Activated CD8-positive, alpha-beta T cell treated with anti-CD3 and anti-CD28 coated beads for 36 hours (primary cell): ENCODE data around the gene MRPL36. TPM values are rescaled to one million over a fixed set of nuclear protein-coding genes. Genes with fewer than 3 reads are reported as not detected.

Experiments
- ATAC-seq: fragments of 200-7000 bp; cut with Tn5 transposase; one replicate; pipeline ENCODE4 v1.10.0; 2021; ENCODE audit warnings: mild to moderate bottlenecking, moderate library complexity
- CTCF ChIA-PET: fragments of 350-600 bp; sonication (Branson Sonifier 250); formaldehyde crosslinking; loops from one replicate; lab custom pipeline; 2021; ENCODE audit warnings: antibody characterized with exemption; lab: Charles Lee
- POLR2A ChIA-PET: fragments of 350-600 bp; sonication (Branson Sonifier 250); formaldehyde crosslinking; loops from one replicate; lab custom pipeline; 2021; ENCODE audit warnings: antibody characterized with exemption; lab: Charles Lee
- DNase-seq: peaks from one replicate; pipeline ENCODE4 v3.0.0-alpha.2; 2020
- H3K27ac Mint-ChIP-seq: one replicate; pipeline ENCODE4 v1.8.0; 2021; ENCODE audit warnings: mild to moderate bottlenecking, mixed read lengths
- H3K27me3 Mint-ChIP-seq: one replicate; pipeline ENCODE4 v1.8.0; 2021; ENCODE audit warnings: mixed read lengths
- H3K36me3 Mint-ChIP-seq: one replicate; pipeline ENCODE4 v1.8.0; 2021; ENCODE audit warnings: low read depth, mixed read lengths
- H3K4me1 Mint-ChIP-seq: one replicate; pipeline ENCODE4 v1.8.0; 2021; ENCODE audit warnings: low read depth, mixed read lengths
- H3K4me3 Mint-ChIP-seq: one replicate; pipeline ENCODE4 v1.8.0; 2021; ENCODE audit warnings: mild to moderate bottlenecking, moderate library complexity, mixed read lengths
- H3K9me3 Mint-ChIP-seq: one replicate; pipeline ENCODE4 v1.8.0; 2021; ENCODE audit warnings: mixed read lengths
- CTCF ChIP-seq: fragments of 200-600 bp; IDR thresholded peaks from one replicate; pipeline ENCODE4 v1.8.0; 2022; ENCODE audit warnings: antibody characterized with exemption, mild to moderate bottlenecking
- intact Hi-C: fragments of 100-400 bp; cut with micrococcal nuclease; formaldehyde crosslinking; loops from one replicate; pipeline ENCODE4 v1.10.0; 2022
- total RNA-seq, 2 experiments: library from RNA; stranded (reverse); gene quantifications; one replicate each; pipeline ENCODE4 v1.2.3, GENCODE V29; 2021

MRPL36 gene
- total RNA-seq, 2 experiments from 2014 or later = 80.1 to 87.2 TPM

- ChIA-PET POLR2A (no interaction called here), CTCF (no interaction called here)
- no peak overlapping the region for H3K4me3 Mint-ChIP-seq
- no peaks in the 10 kb centered on the region for H3K4me1 Mint-ChIP-seq
- H3K9me3 Mint-ChIP-seq = no peaks in the 10 kb centered on the region
- no peak for ATAC-seq
- TF ChIP-seq CTCF = no peak
- H3K36me3 Mint-ChIP-seq = no peaks in the 10 kb centered on the region
- peaks cover 9% of the 10 kb centered on the region for H3K27me3 Mint-ChIP-seq
- intact Hi-C loops = no loop called here
- no peak overlapping the region for H3K27ac Mint-ChIP-seq
- no peak for DNase-seq
These were observed 35.2 kb upstream of the MRPL36 start for GRCh38 chr5:1834721-1835429.

GRCh38 chr5:1834022-1834551 is 34.5 kb upstream of the MRPL36 start:
- H3K27ac Mint-ChIP-seq = no peak overlapping the region

GRCh38 chr5:1833264-1834021 is 33.8 kb upstream of the MRPL36 start:
- Mint-ChIP-seq H3K27ac (no peak overlapping the region), H3K9me3 (no peaks in the 10 kb centered on the region), H3K4me3 (no peak overlapping the region), H3K36me3 (no peaks in the 10 kb centered on the region), H3K27me3 (peaks cover 2% of the 10 kb centered on the region), H3K4me1 (no peaks in the 10 kb centered on the region)
- ATAC-seq (no peak), DNase-seq (no peak)
- CTCF ChIA-PET = no interaction called here
- intact Hi-C loops = no loop called here
- no peak for TF ChIP-seq CTCF
- POLR2A ChIA-PET = no interaction called here

More at GRCh38 chr5:1834022-1834551, 34.5 kb upstream of the MRPL36 start:
- ATAC-seq = no peak
- peaks cover 4% of the 10 kb centered on the region for H3K27me3 Mint-ChIP-seq
- H3K4me3 Mint-ChIP-seq = no peak overlapping the region
- DNase-seq = no peak
- no peaks in the 10 kb centered on the region for H3K4me1 Mint-ChIP-seq
- ChIA-PET CTCF (no interaction called here), POLR2A (no interaction called here)
- TF ChIP-seq CTCF = no peak
- no peaks in the 10 kb centered on the region for H3K36me3 Mint-ChIP-seq
- intact Hi-C loops = no loop called here
- H3K9me3 Mint-ChIP-seq = no peaks in the 10 kb centered on the region

- Mint-ChIP-seq H3K27ac (no peak overlapping the region), H3K9me3 (no peaks in the 10 kb centered on the region), H3K27me3 (peaks cover 2% of the 10 kb centered on the region), H3K4me1 (no peaks in the 10 kb centered on the region), H3K4me3 (no peak overlapping the region), H3K36me3 (no peaks in the 10 kb centered on the region)
- no peak for TF ChIP-seq CTCF
- no peak for DNase-seq
- intact Hi-C loops = no loop called here
- ChIA-PET CTCF (no interaction called here), POLR2A (no interaction called here)
- ATAC-seq = no peak
These were observed 33.0 kb upstream of the MRPL36 start for GRCh38 chr5:1832511-1833250.
